Adrenal gland (tissue), 12 donors: ENCODE results near the gene PNPLA7. TPM values are rescaled to one million over a fixed set of nuclear protein-coding genes. Genes with fewer than 3 reads are reported as not detected.
A peak's percentile ranks its signal among the peaks of the same experiment; 100 is the strongest.

ENCODE experiments used
- DNase-seq, 7 donors: peaks; one replicate each; pipeline ENCODE4 v3.0.0-alpha.2; 2019 to 2020
- H3K27ac ChIP-seq, 5 donors: fragments of 200-600 bp; sonication (generic) in 4 of 5; 1 replicate in 3 of 5; 2 replicates in 2 of 5; pipeline versions ENCODE4 v1.5.1 to v1.8.0; 2016 to 2020; ENCODE audit warnings: mild to moderate bottlenecking in 1 of 5
- H3K27me3 ChIP-seq: fragments of 200-600 bp; 2 replicates; pipeline ENCODE4 v1.8.0; 2021
- H3K36me3 ChIP-seq, 2 donors: fragments of 200-600 bp; replicated peaks in 1 of 2; 1 replicate in 1 of 2; 2 replicates in 1 of 2; pipeline versions ENCODE4 v1.5.1 to v1.8.0; 2018 to 2022
- H3K4me1 ChIP-seq, 2 donors: fragments of 200-600 bp; replicated peaks in 1 of 2; 1 replicate in 1 of 2; 2 replicates in 1 of 2; pipeline versions ENCODE4 v1.5.1 to v1.8.0; 2018 to 2021
- H3K4me3 ChIP-seq, 4 donors: fragments of 200-600 bp; sonication (generic) in 3 of 4; one replicate each; pipeline ENCODE4 v1.5.1; 2016 to 2018
- H3K9me3 ChIP-seq, 3 donors: fragments of 200-600 bp; sonication (generic) in 1 of 3; replicated peaks in 1 of 3; 1 replicate in 2 of 3; 2 replicates in 1 of 3; pipeline versions ENCODE4 v1.5.1 to v1.8.0; 2016 to 2021
- CTCF ChIP-seq, 6 experiments: fragments of 450-650 bp in 4 of 6; fragments of 200-600 bp in 2 of 6; sonication (generic) in 1 of 6; IDR thresholded peaks; 1 replicate in 5 of 6; 2 replicates in 1 of 6; pipeline versions ENCODE4 v1.5.1 to v1.8.0; 2016 to 2021; ENCODE audit warnings: antibody characterized with exemption in 6 of 6, mild to moderate bottlenecking in 2 of 6, moderate library complexity in 1 of 6
- POLR2A ChIP-seq, 2 donors: fragments of 450-650 bp; IDR thresholded peaks; one replicate each; pipeline ENCODE4 v1.6.1; 2017; ENCODE audit warnings: antibody characterized with exemption in 2 of 2, mild to moderate bottlenecking in 2 of 2, moderate library complexity in 1 of 2
- WGBS, 4 donors: extraction: QIAGEN DNeasy Blood & Tissue Kit in 2 of 4; methylation state at CpG; one replicate each; pipeline versions ENCODE4 v1.1.5 to v1.1.7; 2013 to 2017; 5-methylcytosine and 5-hydroxymethylcytosine counted together
- intact Hi-C, 2 donors: fragments of 100-400 bp; cut with DNase I; formaldehyde crosslinking; loops; one replicate each; pipeline versions ENCODE4 v1.14.1 to v1.15.0; 2022 to 2023
- polyA plus RNA-seq, 3 donors: library from polyadenylated mRNA; stranded (reverse); fragments of 200-250 nt in 2 of 3; fragments of 350-450 nt in 1 of 3; fragmentation: Illumina TruSeq in 1 of 3; extraction: RNeasy Lipid Tissue Mini Kit (QIAGEN cat#74804) in 1 of 3; gene quantifications; one replicate each; pipeline ENCODE4 v1.2.3, GENCODE V29; 2013 to 2014
- total RNA-seq, 9 donors: library from RNA; depleted of rRNA in 4 of 9; stranded (reverse); fragments of >200 nt in 4 of 9; fragments of 120-200 nt in 1 of 9; fragmentation: NEBNext Ultra II Directional in 1 of 9; extraction: Animal tissue kit (Norgen Biotek cat#: 25700) in 1 of 9; gene quantifications; one replicate each; pipeline versions ENCODE4 v1.1.0 to v1.2.4, GENCODE V29; 2013 to 2023
- donor health status: healthy with polysubstance abuse.
- donor health status: Bipolar disorder and iron deficiency.
- donor health status: DM: yes; HTN: yes; CAD: no.
- donor health status: DM: no; HTN: no; CAD: no.
- donor health status: DM: no; HTN: no; CAD: no.
- donor health status: DM: yes; HTN: yes; CAD: no.

The PNPLA7 gene
- total and polyA plus RNA-seq, 12 donors = 0.44 to 64.1 (median 10.8) TPM

GRCh38 chr9:137445275-137445807 lies 104.9 kb downstream of the PNPLA7 start:
- Histone ChIP-seq H3K4me1 (peaks cover 3 to 5% of the 10 kb centered on the region in 2 donors), H3K9me3 (no peaks in the 10 kb centered on the region), H3K4me3 (no peak overlapping the region), H3K27me3 (no peaks in the 10 kb centered on the region), H3K36me3 (peaks cover 0 to 5% of the 10 kb centered on the region in 2 donors), H3K27ac (no peak overlapping the region)
- intact Hi-C loops = loop anchor here in 1 of 2 donors (2.0 kb wide), 1 partner anchor 23 kb away; the partner anchor contains the start of genes EXD3 and NOXA1
- TF ChIP-seq CTCF (IDR thresholded peaks at IDR 0.05) = peak; percentile 77 to 89 (median 82)
- no peak for TF ChIP-seq POLR2A (IDR thresholded peaks at IDR 0.05)
- DNase-seq = peak; percentile 81 to 93 (median 85)
- 13 to 21% (median 17%) methylated on average over 10 to 14 of the region's 14 CpGs for WGBS, 4 donors

GRCh38 chr9:137444106-137444790 lies 106.0 kb downstream of the PNPLA7 start:
- WGBS, 4 donors = 73 to 84% (median 81%) methylated on average over 10 to 14 of the region's 14 CpGs
- intact Hi-C loops = loop anchor here in 1 of 2 donors (2.0 kb wide), 1 partner anchor 21 kb away; the partner anchor contains the start of genes EXD3 and NOXA1

GRCh38 chr9:137441935-137442321 lies 108.3 kb downstream of the PNPLA7 start:
- Histone ChIP-seq H3K4me3 (peak overlapping the region in 1 of 4 donors; percentile 50), H3K27ac (no peak overlapping the region), H3K27me3 (no peaks in the 10 kb centered on the region), H3K4me1 (peaks cover 3 to 5% of the 10 kb centered on the region in 2 donors), H3K9me3 (no peaks in the 10 kb centered on the region), H3K36me3 (no peaks in the 10 kb centered on the region)
- WGBS, 4 donors = 22 to 34% (median 25%) methylated on average over 5 to 7 of the region's 7 CpGs
- TF ChIP-seq CTCF (IDR thresholded peaks at IDR 0.05) = no peak
- TF ChIP-seq POLR2A (IDR thresholded peaks at IDR 0.05) = no peak
- DNase-seq = no peak
- intact Hi-C loops = no loop called here

More at GRCh38 chr9:137444106-137444790, 106.0 kb downstream of the PNPLA7 start:
- H3K9me3 ChIP-seq = no peaks in the 10 kb centered on the region
- H3K27ac ChIP-seq = no peak overlapping the region
- no peak overlapping the region for H3K4me3 ChIP-seq
- peaks cover 0 to 3% of the 10 kb centered on the region in 2 donors for H3K36me3 ChIP-seq
- H3K27me3 ChIP-seq = no peaks in the 10 kb centered on the region
- TF ChIP-seq POLR2A (IDR thresholded peaks at IDR 0.05) = no peak
- no peak for TF ChIP-seq CTCF (IDR thresholded peaks at IDR 0.05)
- no peak for DNase-seq
- peaks cover 3 to 5% of the 10 kb centered on the region in 2 donors for H3K4me1 ChIP-seq

GRCh38 chr9:137441289-137441934 lies 108.8 kb downstream of the PNPLA7 start, which contains the start of gene ENTPD8:
Gene ENTPD8, minus strand, starts transcription at chr9:137441357. Its CDS starts 3,072 bp downstream, at chr9:137438285.
- H3K36me3 ChIP-seq = no peaks in the 10 kb centered on the region
- WGBS, 4 donors = 0 to 20% (median 1%) methylated on average over 1 to 57 of the region's 62 CpGs; no CpG with 5 or more reads in 1 of the 4 donors
- DNase-seq = no peak
- peaks cover 3 to 6% of the 10 kb centered on the region in 2 donors for H3K4me1 ChIP-seq
- H3K4me3 ChIP-seq = peak within 1 kb of the TSS in 1 of 4 donors; percentile 50
- no peaks in the 10 kb centered on the region for H3K27me3 ChIP-seq
- H3K9me3 ChIP-seq = no peaks in the 10 kb centered on the region
- no peak within 1 kb of the TSS for H3K27ac ChIP-seq
- intact Hi-C loops = no loop called here
- TF ChIP-seq POLR2A (IDR thresholded peaks at IDR 0.05) (no peak), CTCF (IDR thresholded peaks at IDR 0.05) (no peak)
